KOPT-K1 (cell line): Measurements from ENCODE around the gene GRM5.

Experiments used
- H3K27ac ChIP-seq: fragments of 200-600 bp; sonication (generic); 2 replicates; pipeline ENCODE4 v1.5.1; 2016; ENCODE audit warnings: antibody characterized with exemption, mild to moderate bottlenecking, low read depth, low read length; ENCODE audit not compliant: poor library complexity, severe bottlenecking
- H3K36me3 ChIP-seq: fragments of 200-600 bp; sonication (generic); 2 replicates; pipeline ENCODE4 v1.5.1; 2017; ENCODE audit warnings: antibody characterized with exemption, mild to moderate bottlenecking, low read length, moderate library complexity; ENCODE audit not compliant: insufficient read depth
- H3K9me3 ChIP-seq: fragments of 200-600 bp; sonication (generic); 2 replicates; pipeline ENCODE4 v1.5.1; 2017; ENCODE audit warnings: antibody characterized with exemption, low read length, mild to moderate bottlenecking; ENCODE audit not compliant: insufficient read depth, poor library complexity, severe bottlenecking

GRM5 gene

GRCh38 chr11:88655656-88656055 is 410.1 kb downstream of the GRM5 start:
- H3K9me3 ChIP-seq = no peaks in the 10 kb centered on the region
- H3K27ac ChIP-seq = no peak overlapping the region
- H3K36me3 ChIP-seq = no peaks in the 10 kb centered on the region

- Histone ChIP-seq H3K9me3 (no peaks in the 10 kb centered on the region), H3K36me3 (no peaks in the 10 kb centered on the region), H3K27ac (no peak overlapping the region)
These were observed 410.6 kb downstream of the GRM5 start for GRCh38 chr11:88655196-88655595.

- H3K9me3 ChIP-seq = no peaks in the 10 kb centered on the region
- H3K36me3 ChIP-seq = no peaks in the 10 kb centered on the region
- no peak overlapping the region for H3K27ac ChIP-seq
These were observed 414.2 kb downstream of the GRM5 start for GRCh38 chr11:88651556-88651955.

- no peaks in the 10 kb centered on the region for H3K9me3 ChIP-seq
- no peaks in the 10 kb centered on the region for H3K36me3 ChIP-seq
- H3K27ac ChIP-seq = no peak overlapping the region
These were observed 421.1 kb downstream of the GRM5 start for GRCh38 chr11:88644724-88645123.

- no peak overlapping the region for H3K27ac ChIP-seq
- H3K36me3 ChIP-seq = no peaks in the 10 kb centered on the region
- H3K9me3 ChIP-seq = no peaks in the 10 kb centered on the region
These were observed 433.6 kb downstream of the GRM5 start for GRCh38 chr11:88632163-88632562.

GRCh38 chr11:88631497-88631896 is 434.3 kb downstream of the GRM5 start:
- H3K9me3 ChIP-seq = no peaks in the 10 kb centered on the region
- no peak overlapping the region for H3K27ac ChIP-seq
- H3K36me3 ChIP-seq = no peaks in the 10 kb centered on the region

- H3K9me3 ChIP-seq = no peaks in the 10 kb centered on the region
- H3K36me3 ChIP-seq = no peaks in the 10 kb centered on the region
- H3K27ac ChIP-seq = no peak overlapping the region
These were observed 436.3 kb downstream of the GRM5 start for GRCh38 chr11:88629496-88629895.

GRCh38 chr11:88626216-88626615 is 439.6 kb downstream of the GRM5 start:
- Histone ChIP-seq H3K9me3 (no peaks in the 10 kb centered on the region), H3K27ac (no peak overlapping the region), H3K36me3 (no peaks in the 10 kb centered on the region)

GRCh38 chr11:88623531-88623930 is 442.3 kb downstream of the GRM5 start:
- Histone ChIP-seq H3K9me3 (no peaks in the 10 kb centered on the region), H3K36me3 (no peaks in the 10 kb centered on the region), H3K27ac (no peak overlapping the region)

- no peaks in the 10 kb centered on the region for H3K36me3 ChIP-seq
- H3K9me3 ChIP-seq = no peaks in the 10 kb centered on the region
- H3K27ac ChIP-seq = no peak overlapping the region
These were observed 445.1 kb downstream of the GRM5 start for GRCh38 chr11:88620568-88621130.

- H3K36me3 ChIP-seq = no peaks in the 10 kb centered on the region
- no peaks in the 10 kb centered on the region for H3K9me3 ChIP-seq
- H3K27ac ChIP-seq = no peak overlapping the region
These were observed 446.0 kb downstream of the GRM5 start for GRCh38 chr11:88619656-88620385.

GRCh38 chr11:88619071-88619425 is 446.7 kb downstream of the GRM5 start:
- no peaks in the 10 kb centered on the region for H3K36me3 ChIP-seq
- H3K9me3 ChIP-seq = no peaks in the 10 kb centered on the region
- no peak overlapping the region for H3K27ac ChIP-seq

- Histone ChIP-seq H3K36me3 (no peaks in the 10 kb centered on the region), H3K27ac (no peak overlapping the region), H3K9me3 (no peaks in the 10 kb centered on the region)
These were observed 447.3 kb downstream of the GRM5 start for GRCh38 chr11:88618327-88619070.

GRCh38 chr11:88617226-88617625 is 448.6 kb downstream of the GRM5 start:
- Histone ChIP-seq H3K9me3 (peaks cover 5% of the 10 kb centered on the region), H3K27ac (no peak overlapping the region), H3K36me3 (no peaks in the 10 kb centered on the region)

GRCh38 chr11:88604260-88604659 is 461.5 kb downstream of the GRM5 start:
- Histone ChIP-seq H3K27ac (no peak overlapping the region), H3K36me3 (no peaks in the 10 kb centered on the region), H3K9me3 (no peaks in the 10 kb centered on the region)
